ENCODE results near the gene ERCC6L2. TPM values are rescaled to one million over a fixed set of nuclear protein-coding genes. Genes with fewer than 3 reads are reported as not detected.

ERCC6L2 gene
- total and polyA plus RNA-seq, 2 of the 8 experiments (the other 6 are each of a cell fraction or from before 2014, with no cell fraction given), result 9.8 to 50.0 TPM

- no peak for TF ChIP-seq ATF3 (IDR thresholded peaks at IDR 0.05; ENCODE audit: insufficient read depth, low read depth, low read length)
- no peak for TF ChIP-seq YY1 (IDR thresholded peaks at IDR 0.05; ENCODE audit: low read depth, low read length)
These were observed 94.8 kb downstream of the ERCC6L2 start (continued) for GRCh38 chr9:95970317-95970716.
